NT2/D1 (cell line): ENCODE results near the gene FSTL4.
A peak's percentile ranks its signal among the peaks of the same experiment; 100 is the strongest.

ENCODE experiments used
- DNase-seq: peaks from one replicate; pipeline ENCODE4 v3.0.0-alpha.2; 2011; ENCODE audit warnings: low read depth, low spot score
- H3K27me3 ChIP-seq: 2 replicates; pipeline ENCODE4 v1.6.0; 2011; ENCODE audit warnings: mild to moderate bottlenecking; ENCODE audit not compliant: insufficient read length, insufficient read depth
- H3K36me3 ChIP-seq: 2 replicates; pipeline ENCODE4 v1.6.1; 2011; ENCODE audit warnings: mild to moderate bottlenecking, low read length, mixed read lengths; ENCODE audit not compliant: insufficient read depth, insufficient read length
- H3K4me1 ChIP-seq: 2 replicates; pipeline ENCODE4 v1.5.1; 2011; ENCODE audit not compliant: insufficient read depth, insufficient read length
- H3K4me3 ChIP-seq: 2 replicates; pipeline ENCODE4 v1.5.1; 2011; ENCODE audit warnings: low read depth; ENCODE audit not compliant: insufficient read length
- H3K9ac ChIP-seq: 2 replicates; pipeline ENCODE4 v1.6.0; 2011; ENCODE audit warnings: low read depth; ENCODE audit not compliant: insufficient read length
- H3K9me3 ChIP-seq: 2 replicates; pipeline ENCODE4 v1.5.1; 2011; ENCODE audit warnings: mild to moderate bottlenecking, low read length; ENCODE audit not compliant: insufficient read depth
- SUZ12 ChIP-seq: IDR thresholded peaks from 2 replicates; pipeline ENCODE4 v1.6.1; 2011; ENCODE audit not compliant: insufficient read length, insufficient read depth; ENCODE audit errors: extremely low read depth
- YY1 ChIP-seq: IDR thresholded peaks from 2 replicates; pipeline ENCODE4 v1.6.1; 2011; ENCODE audit not compliant: insufficient read length, insufficient read depth
- ZNF274 ChIP-seq: IDR thresholded peaks from 2 replicates; pipeline ENCODE4 v1.6.1; 2011; ENCODE audit warnings: mild to moderate bottlenecking, low read depth, low read length

The FSTL4 gene

DNA sequence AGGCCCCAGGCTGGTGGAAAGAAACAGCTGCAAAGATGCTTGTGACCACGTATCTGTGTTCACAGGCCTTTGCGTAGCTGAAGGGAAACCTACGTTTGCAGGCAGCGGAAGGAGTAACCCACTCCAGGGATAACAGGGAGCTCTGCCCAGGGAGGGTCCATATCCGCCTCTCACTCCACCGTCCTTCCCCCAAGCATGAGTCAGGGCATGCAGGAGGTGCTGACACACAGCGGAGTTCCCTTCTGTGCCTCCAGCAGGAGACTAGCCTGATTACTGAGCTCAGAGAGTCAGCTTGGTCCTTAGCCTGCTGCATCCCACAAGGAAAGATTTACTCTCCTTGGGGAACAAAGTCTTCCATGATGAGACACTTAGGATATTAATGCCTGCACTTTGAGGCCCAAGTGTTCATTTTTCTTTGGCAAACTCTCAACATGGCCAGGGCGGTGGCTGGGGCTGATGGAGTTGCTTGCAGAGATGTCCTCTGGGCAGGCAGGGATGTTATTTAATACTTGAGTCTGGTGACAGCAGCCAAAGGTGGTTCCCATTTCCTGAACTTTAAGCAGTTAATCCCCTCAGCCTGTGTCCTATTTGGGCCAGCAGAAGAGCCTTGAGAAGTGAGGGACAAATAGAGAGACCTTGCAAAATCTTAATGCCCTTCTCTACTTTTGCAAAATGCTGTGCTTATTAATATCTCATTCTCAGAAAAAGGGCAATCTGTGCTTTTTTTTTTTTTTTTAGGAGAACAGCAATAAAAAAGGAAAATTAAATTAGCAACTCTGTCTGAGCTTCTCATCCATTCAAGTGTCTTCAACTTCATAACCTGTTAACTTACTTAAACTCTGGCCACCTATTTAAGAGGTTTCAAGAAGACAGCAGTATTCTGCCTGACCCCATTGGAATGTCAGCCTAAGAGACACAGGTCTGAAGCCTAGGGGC lies 338.4 kb downstream of the FSTL4 start:
- H3K9ac ChIP-seq: no peak overlapping the region
- H3K36me3 ChIP-seq: no peaks in the 10 kb centered on the region
- peaks cover 2% of the 10 kb centered on the region for H3K4me1 ChIP-seq
- DNase-seq: no peak
- H3K4me3 ChIP-seq: no peak overlapping the region
- H3K9me3 ChIP-seq: no peaks in the 10 kb centered on the region
- TF ChIP-seq SUZ12: no peak
- TF ChIP-seq YY1: no peak
- TF ChIP-seq ZNF274: no peak
- no peaks in the 10 kb centered on the region for H3K27me3 ChIP-seq

GRCh38 chr5:133272345-133272744 lies 340.0 kb downstream of the FSTL4 start:
- TF ChIP-seq ZNF274 (no peak), SUZ12 (no peak), YY1 (no peak)
- Histone ChIP-seq H3K4me1 (peaks cover 2% of the 10 kb centered on the region), H3K36me3 (no peaks in the 10 kb centered on the region), H3K9me3 (no peaks in the 10 kb centered on the region), H3K4me3 (no peak overlapping the region), H3K27me3 (no peaks in the 10 kb centered on the region), H3K9ac (no peak overlapping the region)
- DNase-seq: no peak

DNA sequence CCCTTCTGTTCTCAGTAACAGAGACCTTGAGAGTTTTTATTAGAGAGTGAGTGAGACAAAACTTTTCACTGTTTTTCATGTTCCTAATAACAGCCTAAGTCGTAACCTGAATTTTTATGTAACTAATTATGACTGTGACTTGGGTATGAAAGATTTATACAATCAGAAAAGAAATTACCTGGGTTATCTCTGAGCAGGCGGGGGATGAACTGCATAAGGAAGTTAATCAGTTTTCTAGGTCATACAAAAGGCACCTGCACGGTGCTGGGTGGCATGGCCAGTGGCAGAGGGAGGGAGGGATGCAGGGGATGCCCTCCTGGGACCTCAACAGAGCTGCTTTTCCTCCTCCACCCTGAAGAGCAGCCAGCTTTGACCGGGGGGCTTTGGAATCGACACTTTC lies 340.7 kb downstream of the FSTL4 start:
- Histone ChIP-seq H3K9me3 (no peaks in the 10 kb centered on the region), H3K4me3 (no peak overlapping the region), H3K36me3 (no peaks in the 10 kb centered on the region), H3K9ac (no peak overlapping the region), H3K27me3 (no peaks in the 10 kb centered on the region), H3K4me1 (peaks cover 5% of the 10 kb centered on the region)
- TF ChIP-seq SUZ12: no peak
- no peak for TF ChIP-seq ZNF274
- TF ChIP-seq YY1: no peak
- DNase-seq: no peak

- no peak for DNase-seq
- Histone ChIP-seq H3K27me3 (no peaks in the 10 kb centered on the region), H3K9me3 (no peaks in the 10 kb centered on the region), H3K36me3 (no peaks in the 10 kb centered on the region), H3K9ac (no peak overlapping the region), H3K4me3 (no peak overlapping the region), H3K4me1 (peaks cover 11% of the 10 kb centered on the region)
- TF ChIP-seq ZNF274 (no peak), YY1 (no peak), SUZ12 (no peak)
Observed at GRCh38 chr5:133269691-133270090, 342.6 kb downstream of the FSTL4 start.

- Histone ChIP-seq H3K9ac (no peak overlapping the region), H3K4me1 (peaks cover 11% of the 10 kb centered on the region), H3K36me3 (no peaks in the 10 kb centered on the region), H3K27me3 (no peaks in the 10 kb centered on the region), H3K4me3 (no peak overlapping the region), H3K9me3 (no peaks in the 10 kb centered on the region)
- no peak for TF ChIP-seq YY1
- TF ChIP-seq ZNF274: no peak
- no peak for TF ChIP-seq SUZ12
- no peak for DNase-seq
Observed at GRCh38 chr5:133267601-133268000, 344.7 kb downstream of the FSTL4 start.

GRCh38 chr5:133266966-133267365 lies 345.4 kb downstream of the FSTL4 start:
- TF ChIP-seq YY1 (no peak), SUZ12 (no peak), ZNF274 (no peak)
- Histone ChIP-seq H3K9me3 (no peaks in the 10 kb centered on the region), H3K36me3 (no peaks in the 10 kb centered on the region), H3K4me1 (peaks cover 14% of the 10 kb centered on the region), H3K27me3 (no peaks in the 10 kb centered on the region), H3K4me3 (no peak overlapping the region), H3K9ac (no peak overlapping the region)
- DNase-seq: no peak

GRCh38 chr5:133266527-133266878 lies 345.8 kb downstream of the FSTL4 start:
- Histone ChIP-seq H3K27me3 (no peaks in the 10 kb centered on the region), H3K36me3 (no peaks in the 10 kb centered on the region), H3K4me1 (peaks cover 15% of the 10 kb centered on the region), H3K9ac (peak overlapping the region; percentile 36), H3K4me3 (no peak overlapping the region), H3K9me3 (no peaks in the 10 kb centered on the region)
- DNase-seq: no peak
- TF ChIP-seq ZNF274 (no peak), YY1 (no peak), SUZ12 (no peak)
